SK-N-SH treated with all-trans-retinoic acid at 6 μM for 48 hours (cell line): ENCODE measurements around the gene POLR3A.

Experiments used
- ATAC-seq: fragments of 200-7000 bp; cut with Tn5 transposase; 3 replicates; pipeline ENCODE4 v1.9.1; 2020; ENCODE audit warnings: mild to moderate bottlenecking, moderate library complexity
- BACH2 ChIP-seq: fragments of 250-450 bp; sonication (Bioruptor Pico); IDR thresholded peaks from 2 replicates; pipeline ENCODE4 v1.9.0; 2021; ENCODE audit warnings: mild to moderate bottlenecking, borderline replicate concordance
- CREB5 ChIP-seq: fragments of 250-450 bp; sonication (Bioruptor Pico); IDR thresholded peaks from 2 replicates; pipeline ENCODE4 v1.5.1; 2020; ENCODE audit warnings: low read depth, mild to moderate bottlenecking, moderate library complexity
- CSDC2 ChIP-seq: fragments of 250-450 bp; sonication (Bioruptor Pico); IDR thresholded peaks from 2 replicates; pipeline ENCODE4 v1.5.0; 2020; ENCODE audit warnings: mild to moderate bottlenecking, moderate library complexity
- CSRNP3 ChIP-seq: fragments of 250-450 bp; sonication (Bioruptor Pico); IDR thresholded peaks from 2 replicates; pipeline ENCODE4 v1.5.1; 2021; ENCODE audit warnings: mild to moderate bottlenecking, moderate library complexity
- ESRRG ChIP-seq: fragments of 250-450 bp; sonication (Bioruptor Pico); IDR thresholded peaks from 2 replicates; pipeline ENCODE4 v1.6.1; 2021; ENCODE audit warnings: mild to moderate bottlenecking
- GLIS3 ChIP-seq: fragments of 250-450 bp; sonication (Bioruptor Pico); IDR thresholded peaks from 2 replicates; pipeline ENCODE4 v1.5.0; 2020; ENCODE audit warnings: mild to moderate bottlenecking, moderate library complexity
- ISL1 ChIP-seq: fragments of 250-450 bp; sonication (Bioruptor Pico); IDR thresholded peaks from 2 replicates; pipeline ENCODE4 v2.1.2; 2022; ENCODE audit warnings: mild to moderate bottlenecking, moderate library complexity
- OSR1 ChIP-seq: fragments of 250-450 bp; sonication (Bioruptor Pico); IDR thresholded peaks from 2 replicates; pipeline ENCODE4 v1.8.0; 2022; ENCODE audit warnings: moderate library complexity, mild to moderate bottlenecking, inconsistent platforms
- PATZ1 ChIP-seq: fragments of 250-450 bp; sonication (Bioruptor Pico); IDR thresholded peaks from 2 replicates; pipeline ENCODE4 v1.8.0; 2020; ENCODE audit warnings: mild to moderate bottlenecking, moderate library complexity, borderline replicate concordance
- POU6F1 ChIP-seq: fragments of 250-450 bp; sonication (Bioruptor Pico); IDR thresholded peaks from 2 replicates; pipeline ENCODE4 v1.8.0; 2021; ENCODE audit warnings: low read depth, mild to moderate bottlenecking, moderate library complexity, borderline replicate concordance
- RARB ChIP-seq: fragments of 250-450 bp; sonication (Bioruptor Pico); IDR thresholded peaks from 2 replicates; pipeline ENCODE4 v1.8.0; 2021; ENCODE audit warnings: mild to moderate bottlenecking, moderate library complexity
- TCF4 ChIP-seq: fragments of 250-450 bp; sonication (Bioruptor Pico); IDR thresholded peaks from 2 replicates; pipeline ENCODE4 v1.8.0; 2021; ENCODE audit warnings: mild to moderate bottlenecking, moderate library complexity, borderline replicate concordance
- TOX ChIP-seq: fragments of 250-450 bp; sonication (Bioruptor Pico); IDR thresholded peaks from 2 replicates; pipeline ENCODE4 v1.8.0; 2021; ENCODE audit warnings: mild to moderate bottlenecking, moderate library complexity, borderline replicate concordance
- TSHZ2 ChIP-seq: fragments of 250-450 bp; sonication (Bioruptor Pico); IDR thresholded peaks from 2 replicates; pipeline ENCODE4 v1.5.0; 2020; ENCODE audit warnings: mild to moderate bottlenecking, moderate library complexity
- ZC3H10 ChIP-seq: fragments of 250-450 bp; sonication (Bioruptor Pico); IDR thresholded peaks from 2 replicates; pipeline ENCODE4 v1.5.1; 2021; ENCODE audit warnings: mild to moderate bottlenecking, moderate library complexity
- ZFP3 ChIP-seq: fragments of 250-450 bp; sonication (Bioruptor Pico); IDR thresholded peaks from 2 replicates; pipeline ENCODE4 v1.5.0; 2020; ENCODE audit warnings: mild to moderate bottlenecking, moderate library complexity
- ZNF565 ChIP-seq: fragments of 450-650 bp; formaldehyde crosslinking; conservative IDR thresholded peaks from 2 replicates; pipeline ENCODE4 v1.5.0; 2020; ENCODE audit warnings: low read depth, mild to moderate bottlenecking, moderate library complexity
- ZNF70 ChIP-seq: fragments of 450-650 bp; formaldehyde crosslinking; IDR thresholded peaks from 2 replicates; pipeline ENCODE4 v1.5.0; 2020; ENCODE audit warnings: mild to moderate bottlenecking, moderate library complexity
- ZNF8 ChIP-seq: fragments of 450-650 bp; formaldehyde crosslinking; IDR thresholded peaks from 2 replicates; pipeline ENCODE4 v1.5.0; 2020; ENCODE audit warnings: mild to moderate bottlenecking, moderate library complexity

The POLR3A gene

GRCh38 chr10:78038791-78039547 is 9.7 kb upstream of the POLR3A start:
- TF ChIP-seq TCF4 (CRISPR knock-in tag) (no peak), TOX (CRISPR knock-in tag) (no peak), GLIS3 (CRISPR knock-in tag) (no peak), OSR1 (CRISPR knock-in tag) (no peak), TSHZ2 (CRISPR knock-in tag) (no peak), ZNF565 (no peak)
- no peak for ATAC-seq

GRCh38 chr10:78038105-78038504 is 8.8 kb upstream of the POLR3A start:
- no peak for TF ChIP-seq ZFP3 (CRISPR knock-in tag)
- ATAC-seq = no peak

GRCh38 chr10:78035933-78036583 is 6.7 kb upstream of the POLR3A start:
- ATAC-seq = no peak
- no peak for TF ChIP-seq ZC3H10 (CRISPR knock-in tag)
- no peak for TF ChIP-seq POU6F1 (CRISPR knock-in tag)

- TF ChIP-seq CREB5 (CRISPR knock-in tag) = no peak
- TF ChIP-seq TOX (CRISPR knock-in tag) = no peak
- TF ChIP-seq ZC3H10 (CRISPR knock-in tag) = no peak
- TF ChIP-seq PATZ1 (CRISPR knock-in tag) = no peak
- TF ChIP-seq ESRRG (CRISPR knock-in tag) = no peak
- no peak for TF ChIP-seq ZNF70 (CRISPR knock-in tag)
- no peak for TF ChIP-seq POU6F1 (CRISPR knock-in tag)
- TF ChIP-seq CSDC2 (CRISPR knock-in tag) = no peak
- no peak for TF ChIP-seq ISL1 (CRISPR knock-in tag)
- no peak for TF ChIP-seq TCF4 (CRISPR knock-in tag)
- no peak for TF ChIP-seq TSHZ2 (CRISPR knock-in tag)
- no peak for TF ChIP-seq RARB (CRISPR knock-in tag)
- TF ChIP-seq BACH2 (CRISPR knock-in tag) = no peak
- no peak for TF ChIP-seq ZNF8
- TF ChIP-seq ZFP3 (CRISPR knock-in tag) = no peak
- TF ChIP-seq CSRNP3 (CRISPR knock-in tag) = no peak
- ATAC-seq = no peak
Observed at GRCh38 chr10:78035437-78035836, 6.1 kb upstream of the POLR3A start.
